H1 (cell line): Measurements from ENCODE around the gene CRABP1. TPM values are rescaled to one million over a fixed set of nuclear protein-coding genes. Genes with fewer than 3 reads are reported as not detected.

ENCODE experiments used
- CTCF ChIA-PET: fragments of 300-600 bp; sonication (Branson Sonifier 250); formaldehyde crosslinking; loops from one replicate; lab custom pipeline; 2021; ENCODE audit not compliant: partially characterized antibody; lab: Charles Lee
- POLR2A ChIA-PET: fragments of 300-600 bp; sonication (Branson Sonifier 250); formaldehyde crosslinking; loops from one replicate; lab custom pipeline; 2021; ENCODE audit warnings: inconsistent platforms; ENCODE audit not compliant: partially characterized antibody; lab: Charles Lee
- DNase-seq, 2 experiments: peaks; one replicate each; pipeline versions ENCODE4 v3.0.0 to v3.0.0-alpha.2; 2010 to 2022; ENCODE audit warnings: low spot score in 2 of 2, low read depth in 1 of 2, mixed read lengths in 1 of 2
- FAIRE-seq: peaks from 2 replicates; lab custom pipeline; 2011; peaks lifted over from hg19 to GRCh38; lab: Jason Lieb, UNC
- H2AFZ ChIP-seq: 2 replicates; pipeline ENCODE4 v1.8.1; 2012; ENCODE audit warnings: low read length, inconsistent platforms
- H2AK5ac ChIP-seq: 2 replicates; pipeline ENCODE4 v1.6.1; 2013; ENCODE audit warnings: low read depth, low read length
- H2BK120ac ChIP-seq: replicated peaks from 2 replicates; pipeline ENCODE3; 2013; ENCODE audit warnings: low read depth, low read length, inconsistent platforms
- H2BK12ac ChIP-seq: 2 replicates; pipeline ENCODE4 v1.6.1; 2013; ENCODE audit warnings: low read depth, low read length
- H2BK15ac ChIP-seq: 2 replicates; pipeline ENCODE4 v1.6.1; 2013; ENCODE audit warnings: low read length
- H2BK20ac ChIP-seq: 2 replicates; pipeline ENCODE4 v1.6.1; 2013; ENCODE audit warnings: low read length
- H2BK5ac ChIP-seq: 2 replicates; pipeline ENCODE4 v1.6.1; 2013; ENCODE audit warnings: low read depth, low read length
- H3K14ac ChIP-seq: 2 replicates; pipeline ENCODE4 v1.6.1; 2013; ENCODE audit warnings: inconsistent platforms; ENCODE audit not compliant: insufficient read length
- H3K18ac ChIP-seq: 2 replicates; pipeline ENCODE4 v1.6.1; 2013; ENCODE audit warnings: low read length; ENCODE audit errors: extremely low read depth
- H3K23ac ChIP-seq: 2 replicates; pipeline ENCODE4 v1.6.1; 2013; ENCODE audit warnings: inconsistent platforms; ENCODE audit not compliant: insufficient read length
- H3K23me2 ChIP-seq: 2 replicates; pipeline ENCODE4 v1.6.1; 2013; ENCODE audit warnings: low read depth, low read length
- H3K27ac ChIP-seq: 2 replicates; pipeline ENCODE4 v1.6.1; 2011; ENCODE audit warnings: low read depth, low read length, inconsistent platforms
- H3K27me3 ChIP-seq, 4 experiments: replicated peaks in 1 of 4; 1 replicate in 1 of 4; 2 replicates in 3 of 4; pipeline versions ENCODE4 v1.6.1 to v1.8.1; 2011 to 2013; ENCODE audit warnings: low read length in 3 of 4, mild to moderate bottlenecking in 3 of 4, inconsistent platforms in 2 of 4, mixed read lengths in 2 of 4, moderate library complexity in 1 of 4; ENCODE audit not compliant: control insufficient read depth in 3 of 4, insufficient read depth in 3 of 4; ENCODE audit errors: extremely low read depth in 1 of 4
- H3K36me3 ChIP-seq, 4 experiments: 2 replicates each; pipeline versions ENCODE4 v1.6.1 to v1.8.1; 2011 to 2013; ENCODE audit warnings: mild to moderate bottlenecking in 4 of 4, low read length in 3 of 4, moderate library complexity in 2 of 4, control low read depth in 1 of 4, inconsistent platforms in 1 of 4; ENCODE audit not compliant: insufficient read depth in 4 of 4, control insufficient read depth in 2 of 4
- H3K4ac ChIP-seq: replicated peaks from 2 replicates; pipeline ENCODE3; 2013; ENCODE audit warnings: low read length, low read depth, mixed read lengths, inconsistent platforms; ENCODE audit not compliant: insufficient read length
- H3K4me1 ChIP-seq, 4 experiments: replicated peaks in 1 of 4; 1 replicate in 1 of 4; 2 replicates in 3 of 4; pipeline versions ENCODE4 v1.6.1 to v1.8.1; 2011 to 2013; ENCODE audit warnings: low read length in 3 of 4, inconsistent platforms in 2 of 4, mixed read lengths in 1 of 4; ENCODE audit not compliant: insufficient read depth in 4 of 4, control insufficient read depth in 3 of 4
- H3K4me2 ChIP-seq, 2 experiments: 2 replicates each; pipeline versions ENCODE4 v1.6.1 to v1.8.1; 2011 to 2013; ENCODE audit warnings: low read depth in 2 of 2, low read length in 2 of 2, control low read depth in 1 of 2, inconsistent platforms in 1 of 2, mild to moderate bottlenecking in 1 of 2; ENCODE audit not compliant: insufficient read depth in 1 of 2
- H3K4me3 ChIP-seq, 4 experiments: fragments of 200-600, 300-600 bp in 1 of 4; sonication (generic), shearing (Covaris generic), sonication (Bioruptor Twin) in 1 of 4; 2 replicates each; pipeline versions ENCODE4 v1.5.1 to v1.8.1; 2011 to 2016; ENCODE audit warnings: low read length in 4 of 4, low read depth in 3 of 4, control low read depth in 2 of 4, inconsistent platforms in 2 of 4, mild to moderate bottlenecking in 2 of 4, mixed read lengths in 1 of 4, moderate library complexity in 1 of 4; ENCODE audit not compliant: insufficient read depth in 2 of 4; ENCODE audit errors: extremely low read depth in 1 of 4
- H3K56ac ChIP-seq: replicated peaks from 2 replicates; pipeline ENCODE3; 2013; ENCODE audit warnings: low read depth, mild to moderate bottlenecking, mixed read lengths, low read length, inconsistent platforms; ENCODE audit not compliant: insufficient read length
- H3K79me1 ChIP-seq: 2 replicates; pipeline ENCODE4 v1.6.1; 2013; ENCODE audit warnings: low read depth, low read length, control low read depth
- H3K79me2 ChIP-seq, 2 experiments: 2 replicates each; pipeline versions ENCODE4 v1.6.1 to v1.8.1; 2012 to 2013; ENCODE audit warnings: low read length in 2 of 2, mild to moderate bottlenecking in 2 of 2, inconsistent platforms in 1 of 2; ENCODE audit not compliant: insufficient read depth in 2 of 2, control insufficient read depth in 1 of 2
- H3K9ac ChIP-seq, 4 experiments: replicated peaks in 1 of 4; 1 replicate in 1 of 4; 2 replicates in 3 of 4; pipeline versions ENCODE4 v1.6.1 to v1.8.1; 2011 to 2013; ENCODE audit warnings: low read depth in 3 of 4, low read length in 3 of 4, control low read depth in 2 of 4, mild to moderate bottlenecking in 2 of 4, moderate library complexity in 2 of 4, inconsistent platforms in 1 of 4; ENCODE audit errors: extremely low read depth in 1 of 4
- H3K9me3 ChIP-seq, 2 experiments: 2 replicates each; pipeline versions ENCODE4 v1.6.1 to v1.8.1; 2012 to 2013; ENCODE audit warnings: mild to moderate bottlenecking in 2 of 2, moderate library complexity in 2 of 2, control low read depth in 1 of 2, inconsistent platforms in 1 of 2, low read depth in 1 of 2, low read length in 1 of 2, mixed read lengths in 1 of 2; ENCODE audit not compliant: insufficient read depth in 2 of 2
- H4K20me1 ChIP-seq, 2 experiments: replicated peaks in 1 of 2; 2 replicates each; pipeline versions ENCODE3 to v1.8.1; 2011 to 2013; ENCODE audit warnings: inconsistent platforms in 2 of 2, low read length in 2 of 2, mild to moderate bottlenecking in 1 of 2; ENCODE audit not compliant: insufficient read depth in 2 of 2, control insufficient read depth in 1 of 2
- H4K5ac ChIP-seq: 2 replicates; pipeline ENCODE4 v1.6.1; 2013; ENCODE audit warnings: low read length, low read depth, mixed read lengths, inconsistent platforms; ENCODE audit not compliant: insufficient read length
- H4K8ac ChIP-seq: 2 replicates; pipeline ENCODE4 v1.8.0; 2013; ENCODE audit warnings: mild to moderate bottlenecking, moderate library complexity, low read length, inconsistent platforms; ENCODE audit not compliant: insufficient read depth; ENCODE audit errors: extremely low read depth
- H4K91ac ChIP-seq: replicated peaks from 2 replicates; pipeline ENCODE3; 2013; ENCODE audit warnings: low read length, mixed read lengths, inconsistent platforms; ENCODE audit not compliant: insufficient read length
- PHF8 ChIP-seq: fragments of 200-600 bp; sonication (generic); conservative IDR thresholded peaks from 2 replicates; pipeline ENCODE4 v1.7.1; 2012; ENCODE audit warnings: low read depth, mild to moderate bottlenecking, inconsistent platforms, low read length, moderate library complexity
- RAD21 ChIP-seq, 2 experiments: IDR thresholded peaks in 1 of 2; conservative IDR thresholded peaks in 1 of 2; 2 replicates each; pipeline ENCODE4 v1.6.1; 2011; ENCODE audit warnings: low read depth in 2 of 2, low read length in 2 of 2, improper control_type of control experiment in 1 of 2, inconsistent platforms in 1 of 2, mild to moderate bottlenecking in 1 of 2, moderate library complexity in 1 of 2
- RFX5 ChIP-seq: IDR thresholded peaks from 2 replicates; pipeline ENCODE4 v1.6.1; 2011; ENCODE audit warnings: low read depth, low read length, improper control_type of control experiment, borderline replicate concordance
- WGBS, 2 experiments: shearing (Covaris generic) in 1 of 2; methylation state at CpG; one replicate each; pipeline versions ENCODE4 v1.1.6 to v1.1.7; 2013 to 2015; ENCODE audit warnings: low lambda C conversion rate in 2 of 2, mixed read lengths in 2 of 2, inconsistent platforms in 1 of 2, low coverage in 1 of 2, missing lambda C conversion rate in 1 of 2; ENCODE audit not compliant: insufficient replicate concordance in 2 of 2, insufficient coverage in 1 of 2, insufficient read length in 1 of 2; ENCODE audit errors: extremely low coverage in 1 of 2, missing lambda C conversion rate in 1 of 2; 5-methylcytosine and 5-hydroxymethylcytosine counted together
- polyA plus RNA-seq, 7 experiments: library from polyadenylated mRNA; depleted of rRNA in 3 of 7; stranded (reverse) in 5 of 7; unstranded in 2 of 7; fragments of >200 nt in 5 of 7; fragments of 200-250 nt in 2 of 7; gene quantifications; 1 replicate in 5 of 7; 2 replicates in 1 of 7; 4 replicates in 1 of 7; pipeline versions ENCODE4 v1.2.1 to v1.2.3, GENCODE V29; 2011 to 2013; ENCODE audit warnings: missing spikeins in 2 of 7, mixed read lengths in 2 of 7
- total RNA-seq: library from RNA; stranded (reverse); fragmentation: NEBNext Ultra II Directional; extraction: Animal tissue kit (Norgen Biotek cat#: 25700); gene quantifications from 2 replicates; pipeline ENCODE4 v1.2.1, GENCODE V29; 2021

CRABP1 gene
- total and polyA plus RNA-seq, 2 of the 8 experiments (the other 6 are each of a cell fraction or from before 2014, with no cell fraction given): 385 to 655 TPM

DNA sequence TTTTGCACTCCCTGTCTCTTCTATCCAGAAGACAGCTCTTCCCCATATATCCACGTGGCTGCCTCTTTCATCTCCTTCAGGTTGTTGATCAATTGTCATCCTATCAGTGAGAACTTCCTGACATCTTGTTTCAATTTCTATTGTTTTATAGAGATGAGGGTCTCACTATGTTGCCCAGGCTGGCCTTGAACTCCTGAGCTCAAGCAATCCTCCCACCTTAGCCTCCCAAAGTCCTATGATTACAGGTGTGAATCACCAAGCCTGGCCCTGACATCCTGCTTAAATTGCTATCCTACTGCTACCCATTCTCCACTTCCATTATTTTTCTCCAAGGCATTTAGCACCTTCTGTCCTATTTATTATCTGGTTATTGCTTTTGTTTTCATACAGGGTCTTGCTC lies 53.0 kb downstream of the CRABP1 start:
- Histone ChIP-seq H3K9me3 (no peaks in the 10 kb centered on the region), H3K27ac (no peak overlapping the region), H3K23me2 (no peaks in the 10 kb centered on the region), H2BK20ac (peak overlapping the region; percentile 64; the same call in 1 of the 2 replicates), H3K4me3 (no peak overlapping the region), H2AFZ (no peak overlapping the region), H3K79me1 (no peaks in the 10 kb centered on the region), H3K4me2 (no peak overlapping the region), H3K36me3 (no peaks in the 10 kb centered on the region), H3K56ac (no peak overlapping the region), H2AK5ac (0 out of 2 replicates have a peak overlapping the region, but pooled peaks have one; percentile 6), H2BK15ac (no peak overlapping the region), H3K4ac (no peak overlapping the region), H3K79me2 (no peaks in the 10 kb centered on the region), H4K5ac (no peak overlapping the region), H2BK12ac (peak overlapping the region; percentile 32; the same call in 1 of the 2 replicates), H3K23ac (no peak overlapping the region), H3K9ac (no peak overlapping the region), H4K20me1 (no peaks in the 10 kb centered on the region), H3K4me1 (peaks cover 2 to 29% (median 21%) of the 10 kb centered on the region in 4 experiments), H3K27me3 (peaks cover 0 to 2% (median 0%) of the 10 kb centered on the region in 4 experiments; a peak in 2 of 7 replicates), H3K14ac (no peak overlapping the region), H4K91ac (no peak overlapping the region), H3K18ac (no peak overlapping the region), H2BK5ac (no peak overlapping the region), H2BK120ac (no peak overlapping the region), H4K8ac (no peak overlapping the region)
- 92% methylated on average over 1 of the region's 1 CpG; no CpG with 5 or more reads in 1 of the 2 experiments for WGBS, 2 experiments
- no peak for DNase-seq
- ChIA-PET POLR2A (interaction anchor here (1.0 to 1.3 kb wide), 3 partner anchors 9 to 53 kb away, joined by 3 to 4 read pairs (median 3); partner anchors contain the start of genes CRABP1 and IREB2), CTCF (interaction anchor here (8.5 to 9.9 kb wide), 2 partner anchors 21 to 81 kb away, joined by 104 to 240 read pairs; no protein-coding TSS in a partner anchor)
- no peak for FAIRE-seq
- TF ChIP-seq RFX5: no peak
- TF ChIP-seq PHF8: no peak
- TF ChIP-seq RAD21 (IDR thresholded peaks at IDR 0.05 in 1 of 2, conservative IDR thresholded peaks at IDR 0.05 in 1 of 2; ENCODE audit: low read depth in 2 of 2, low read length in 2 of 2): no peak
